Measurements from ENCODE around the gene NXPE1.

NXPE1 gene

DNA sequence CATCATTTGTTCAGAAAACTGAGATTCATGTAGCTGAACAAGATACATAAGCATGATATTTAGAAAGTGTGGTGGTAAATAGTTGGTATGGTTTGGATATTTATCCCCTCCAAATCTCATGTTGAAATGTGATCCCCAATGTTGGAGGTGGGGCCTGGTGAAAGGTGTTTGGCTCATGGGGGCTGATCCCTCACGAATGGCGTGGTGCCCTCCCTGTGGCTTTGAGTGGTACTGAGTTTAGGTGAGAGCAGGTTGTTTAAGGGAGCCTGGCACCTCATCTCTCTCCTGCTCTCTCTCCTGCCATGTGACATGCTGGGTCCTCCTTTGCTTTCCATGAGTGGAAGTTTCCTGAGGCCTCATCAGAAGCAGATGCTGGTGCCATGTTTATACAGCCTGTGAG is 48.1 kb downstream of the NXPE1 start:
- Mint-ChIP-seq H3K27me3 (peaks cover 11 to 14% of the 10 kb centered on the region in 2 donors), H3K4me1 (no peaks in the 10 kb centered on the region), H3K36me3 (no peaks in the 10 kb centered on the region), H3K27ac (no peak overlapping the region), H3K4me3 (no peak overlapping the region), H3K9me3 (peaks cover 6% of the 10 kb centered on the region in 2 donors)
- ATAC-seq (replicated peaks) (no peak), DNase-seq (no peak)

- no peak for ATAC-seq (replicated peaks)
- Mint-ChIP-seq H3K4me3 (no peak overlapping the region), H3K27ac (no peak overlapping the region), H3K9me3 (peaks cover 6 to 10% of the 10 kb centered on the region in 2 donors), H3K36me3 (no peaks in the 10 kb centered on the region), H3K27me3 (peaks cover 15 to 19% of the 10 kb centered on the region in 2 donors), H3K4me1 (no peaks in the 10 kb centered on the region)
- no peak for DNase-seq
Observed at GRCh38 chr11:114511079-114511478, 48.6 kb downstream of the NXPE1 start.

DNA sequence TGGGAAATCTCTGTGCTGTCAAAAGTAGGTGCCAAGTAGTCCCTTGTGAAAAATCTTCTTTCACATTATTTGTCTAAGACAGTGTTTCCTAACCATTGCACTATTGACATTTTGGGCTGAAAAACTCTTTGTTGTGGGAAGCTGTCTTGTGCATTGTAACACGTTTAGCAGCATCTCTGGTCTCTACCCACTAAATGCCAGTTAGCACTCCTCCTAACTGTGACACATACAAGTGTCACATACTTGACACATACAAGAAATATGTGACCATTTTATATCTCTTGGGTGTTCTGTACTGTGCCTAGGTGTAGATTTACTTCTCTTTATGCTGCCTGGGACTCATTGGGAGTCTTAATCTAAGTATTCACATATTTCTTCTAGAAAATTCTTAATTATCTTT is 57.8 kb downstream of the NXPE1 start:
- H3K27ac Mint-ChIP-seq = no peak overlapping the region
- peaks cover 27 to 43% of the 10 kb centered on the region in 2 donors for H3K27me3 Mint-ChIP-seq
- H3K36me3 Mint-ChIP-seq = no peaks in the 10 kb centered on the region
- H3K9me3 Mint-ChIP-seq = peaks cover 4 to 9% of the 10 kb centered on the region in 2 donors
- no peak overlapping the region for H3K4me3 Mint-ChIP-seq
- DNase-seq = no peak
- ATAC-seq (replicated peaks) = no peak
- no peaks in the 10 kb centered on the region for H3K4me1 Mint-ChIP-seq

DNA sequence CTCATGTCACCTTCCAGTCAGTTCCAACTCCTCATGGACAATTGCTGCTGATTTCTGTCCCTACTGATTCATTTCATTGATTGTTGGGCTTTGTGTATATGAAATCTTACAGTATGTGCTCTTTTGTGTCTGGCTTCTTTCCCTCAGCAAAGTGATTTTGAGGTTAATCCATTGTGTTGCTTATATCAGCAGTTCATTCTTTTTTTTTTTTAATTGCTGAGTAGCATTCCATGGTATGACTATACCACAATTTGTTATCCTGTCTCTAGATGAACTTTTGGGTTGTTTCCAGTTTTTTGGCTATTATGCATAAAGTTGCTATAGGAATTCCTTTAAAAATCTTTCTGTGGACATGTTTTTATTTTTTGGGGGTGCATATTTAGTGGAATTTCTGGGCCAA is 59.9 kb downstream of the NXPE1 start:
- ATAC-seq (replicated peaks) (no peak), DNase-seq (no peak)
- H3K4me1 Mint-ChIP-seq = no peaks in the 10 kb centered on the region
- H3K27ac Mint-ChIP-seq = no peak overlapping the region
- H3K4me3 Mint-ChIP-seq = no peak overlapping the region
- peaks cover 10 to 23% of the 10 kb centered on the region in 2 donors for H3K27me3 Mint-ChIP-seq
- H3K9me3 Mint-ChIP-seq = peaks cover 0 to under 1% of the 10 kb centered on the region in 2 donors
- no peaks in the 10 kb centered on the region for H3K36me3 Mint-ChIP-seq

DNA sequence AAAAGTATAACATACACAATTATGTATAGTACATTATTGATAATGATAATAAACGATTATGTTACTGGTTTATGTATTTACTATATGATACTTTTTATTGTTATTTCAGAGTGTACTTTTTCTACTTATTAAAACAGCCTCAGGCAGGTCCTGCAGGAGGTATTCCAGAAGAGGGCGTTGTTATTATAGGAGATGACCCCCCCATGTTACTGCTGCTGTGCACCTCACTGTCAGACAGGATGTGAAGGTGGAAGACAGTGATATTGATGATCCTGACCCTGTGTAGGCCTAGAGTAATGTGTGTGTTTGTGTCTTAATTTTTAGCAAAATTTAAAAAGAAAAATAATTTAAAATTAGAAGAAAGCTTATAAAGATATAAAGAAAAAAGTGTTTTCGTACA is 62.8 kb downstream of the NXPE1 start:
- Mint-ChIP-seq H3K4me3 (no peak overlapping the region), H3K27me3 (peaks cover 0 to 5% of the 10 kb centered on the region in 2 donors), H3K9me3 (peaks cover 4 to 5% of the 10 kb centered on the region in 2 donors), H3K4me1 (no peaks in the 10 kb centered on the region), H3K36me3 (no peaks in the 10 kb centered on the region), H3K27ac (no peak overlapping the region)
- no peak for DNase-seq
- no peak for ATAC-seq (replicated peaks)

- ATAC-seq (replicated peaks) (no peak), DNase-seq (no peak)
Observed at GRCh38 chr11:114483929-114484328, 75.8 kb downstream of the NXPE1 start.

DNA sequence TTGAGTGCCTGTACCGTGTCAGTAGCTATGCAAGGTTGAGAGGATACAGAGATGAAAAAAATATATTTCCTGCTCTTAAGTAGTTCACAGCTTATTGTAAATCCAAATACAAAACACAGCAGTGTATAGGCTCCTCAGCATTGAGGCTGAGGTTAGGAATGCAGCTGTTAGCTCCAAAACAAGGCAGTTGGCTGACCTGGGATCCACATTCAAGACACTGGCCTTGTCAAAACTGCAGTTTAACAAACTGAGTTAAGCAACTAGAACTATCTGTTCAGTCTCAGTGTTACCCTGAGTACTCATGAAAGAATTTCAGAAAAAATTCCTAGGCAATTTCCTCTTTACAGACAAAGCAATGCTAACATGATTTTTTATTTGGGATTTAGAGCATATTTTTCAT is 77.6 kb downstream of the NXPE1 start:
- Mint-ChIP-seq H3K27me3 (peaks cover 0 to under 1% of the 10 kb centered on the region in 2 donors), H3K4me3 (no peak overlapping the region), H3K36me3 (peaks cover 0 to 5% of the 10 kb centered on the region in 2 donors), H3K27ac (no peak overlapping the region), H3K4me1 (peaks cover 8 to 10% of the 10 kb centered on the region in 2 donors), H3K9me3 (peaks cover 1 to 11% of the 10 kb centered on the region in 2 donors)
- DNase-seq (no peak), ATAC-seq (replicated peaks) (no peak)

More at GRCh38 chr11:114483929-114484328, 75.8 kb downstream of the NXPE1 start:
- Mint-ChIP-seq H3K4me3 (no peak overlapping the region), H3K27me3 (peaks cover 0 to 4% of the 10 kb centered on the region in 2 donors), H3K4me1 (peaks cover 8 to 10% of the 10 kb centered on the region in 2 donors), H3K27ac (peak overlapping the region; percentile 21), H3K9me3 (peaks cover 1 to 11% of the 10 kb centered on the region in 2 donors), H3K36me3 (peaks cover 0 to 5% of the 10 kb centered on the region in 2 donors)

DNA sequence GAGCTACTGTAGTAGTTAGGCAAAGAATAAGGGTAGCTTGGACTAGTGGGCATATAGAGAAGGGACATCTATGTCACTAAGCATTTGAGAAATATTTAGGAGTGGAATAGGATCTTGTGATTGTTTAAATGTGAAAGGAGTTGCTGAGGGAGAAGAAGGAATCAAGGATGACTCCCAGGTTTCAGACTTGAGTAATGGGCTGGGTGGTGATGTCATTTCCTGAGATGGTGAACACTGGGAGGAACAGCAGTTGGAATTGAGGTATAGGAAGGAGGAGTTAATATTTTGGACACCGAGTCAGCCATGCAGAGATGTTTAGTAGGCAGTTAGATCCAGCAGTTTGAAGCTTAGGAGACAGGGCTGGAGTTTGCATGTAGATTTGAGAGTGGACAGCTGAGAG is 80.3 kb downstream of the NXPE1 start:
- Mint-ChIP-seq H3K36me3 (peaks cover 0 to 9% of the 10 kb centered on the region in 2 donors), H3K27ac (no peak overlapping the region), H3K4me1 (peaks cover 8 to 10% of the 10 kb centered on the region in 2 donors), H3K4me3 (no peak overlapping the region), H3K27me3 (peaks cover 0 to 15% of the 10 kb centered on the region in 2 donors), H3K9me3 (peaks cover 0 to 11% of the 10 kb centered on the region in 2 donors)
- no peak for DNase-seq
- no peak for ATAC-seq (replicated peaks)

GRCh38 chr11:114478768-114479167 is 80.9 kb downstream of the NXPE1 start:
- Mint-ChIP-seq H3K9me3 (peaks cover 0 to 11% of the 10 kb centered on the region in 2 donors), H3K4me1 (peaks cover 8 to 10% of the 10 kb centered on the region in 2 donors), H3K27ac (no peak overlapping the region), H3K36me3 (peaks cover 0 to 9% of the 10 kb centered on the region in 2 donors), H3K27me3 (peaks cover 6 to 20% of the 10 kb centered on the region in 2 donors), H3K4me3 (no peak overlapping the region)
- ATAC-seq (replicated peaks) (no peak), DNase-seq (no peak)

GRCh38 chr11:114478001-114478410 is 81.7 kb downstream of the NXPE1 start:
- Mint-ChIP-seq H3K27me3 (peaks cover 6 to 23% of the 10 kb centered on the region in 2 donors), H3K9me3 (peaks cover 0 to 11% of the 10 kb centered on the region in 2 donors), H3K27ac (no peak overlapping the region), H3K4me3 (no peak overlapping the region), H3K36me3 (peaks cover 0 to 9% of the 10 kb centered on the region in 2 donors), H3K4me1 (peaks cover 8 to 10% of the 10 kb centered on the region in 2 donors)
- ATAC-seq (replicated peaks) = no peak
- no peak for DNase-seq

GRCh38 chr11:114472661-114473060 is 87.0 kb downstream of the NXPE1 start:
- no peaks in the 10 kb centered on the region for H3K9me3 Mint-ChIP-seq
- H3K4me3 Mint-ChIP-seq = no peak overlapping the region
- peaks cover 0 to 8% of the 10 kb centered on the region in 2 donors for H3K36me3 Mint-ChIP-seq

More at GRCh38 chr11:114472661-114473060, 87.0 kb downstream of the NXPE1 start:
- no peaks in the 10 kb centered on the region for H3K4me1 Mint-ChIP-seq
- no peak overlapping the region for H3K27ac Mint-ChIP-seq
- H3K27me3 Mint-ChIP-seq = peaks cover 6 to 23% of the 10 kb centered on the region in 2 donors
- DNase-seq (no peak), ATAC-seq (replicated peaks) (no peak)
